GM19452 (cell line): ENCODE data around the gene ARFGAP1.
"Not testable (repeated sequence)": the region's sequence is repeated elsewhere in the genome, so short reads cannot be mapped to it uniquely, and the experiment has no call there.

Experiments
- ATAC-seq: cut with Tn5 transposase; IDR thresholded peaks from one replicate; pipeline ENCODE4 v1.9.1; 2021; ENCODE audit not compliant: unreplicated experiment

The ARFGAP1 gene

DNA sequence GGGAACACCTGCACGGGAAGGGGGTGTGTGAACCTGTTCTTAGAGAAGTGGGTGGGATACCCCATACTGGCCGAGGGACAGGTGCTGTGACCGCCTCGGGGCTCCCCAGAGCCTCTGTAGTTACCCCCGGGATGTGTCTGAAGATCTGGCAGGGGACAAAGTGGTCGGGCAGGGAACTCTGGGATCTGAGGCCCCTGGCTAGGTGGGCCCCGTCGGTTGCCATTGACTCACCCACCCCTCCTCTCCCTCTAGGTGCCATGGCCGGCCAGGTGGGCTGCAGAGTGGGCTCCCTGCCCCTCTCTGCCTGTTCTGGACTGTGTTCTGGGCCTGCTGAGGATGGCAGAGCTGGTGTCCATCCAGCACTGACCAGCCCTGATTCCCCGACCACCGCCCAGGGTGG lies 32.6 kb upstream of the ARFGAP1 start:
- no peak for ATAC-seq

DNA sequence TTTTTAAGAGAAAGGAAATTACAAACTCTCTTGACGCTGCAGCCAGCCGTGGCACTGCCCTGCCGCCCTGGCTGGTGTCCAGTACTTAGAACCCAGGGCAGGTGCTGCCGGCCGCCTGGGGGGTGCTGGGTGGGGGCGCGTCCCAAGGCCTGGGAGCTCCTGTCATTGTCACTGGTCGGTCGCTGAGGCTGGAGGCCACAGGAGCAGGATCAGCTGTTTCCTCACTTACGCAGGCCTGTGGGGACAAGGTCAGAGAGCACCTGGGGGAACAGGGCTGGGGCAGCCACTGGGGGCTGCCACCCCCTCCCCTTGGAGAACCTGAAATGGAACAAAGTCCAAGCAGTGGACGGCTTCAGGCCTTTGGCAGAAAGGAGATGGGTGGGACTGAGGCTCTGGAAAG lies 31.3 kb upstream of the ARFGAP1 start:
- ATAC-seq: no peak

DNA sequence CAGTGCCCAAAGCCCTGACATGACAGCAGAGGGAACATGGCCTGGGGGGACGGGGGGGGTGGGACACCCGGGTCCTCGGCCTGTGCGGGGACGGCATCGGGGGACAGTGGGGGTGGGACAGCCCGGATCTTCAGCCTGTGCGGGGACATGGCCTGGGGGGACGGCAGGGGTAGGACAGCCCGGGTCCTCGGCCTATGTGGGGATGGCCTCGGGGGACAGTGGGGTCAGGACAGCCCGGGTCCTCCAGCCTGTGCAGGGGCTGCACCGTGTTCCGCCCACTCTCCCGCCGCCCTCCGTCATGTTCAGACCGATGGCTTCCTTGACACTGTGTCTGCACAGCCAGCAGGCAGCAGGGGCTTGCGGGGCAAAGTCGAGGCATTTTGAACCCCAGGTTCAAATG lies 29.9 kb upstream of the ARFGAP1 start:
- ATAC-seq: no peak

DNA sequence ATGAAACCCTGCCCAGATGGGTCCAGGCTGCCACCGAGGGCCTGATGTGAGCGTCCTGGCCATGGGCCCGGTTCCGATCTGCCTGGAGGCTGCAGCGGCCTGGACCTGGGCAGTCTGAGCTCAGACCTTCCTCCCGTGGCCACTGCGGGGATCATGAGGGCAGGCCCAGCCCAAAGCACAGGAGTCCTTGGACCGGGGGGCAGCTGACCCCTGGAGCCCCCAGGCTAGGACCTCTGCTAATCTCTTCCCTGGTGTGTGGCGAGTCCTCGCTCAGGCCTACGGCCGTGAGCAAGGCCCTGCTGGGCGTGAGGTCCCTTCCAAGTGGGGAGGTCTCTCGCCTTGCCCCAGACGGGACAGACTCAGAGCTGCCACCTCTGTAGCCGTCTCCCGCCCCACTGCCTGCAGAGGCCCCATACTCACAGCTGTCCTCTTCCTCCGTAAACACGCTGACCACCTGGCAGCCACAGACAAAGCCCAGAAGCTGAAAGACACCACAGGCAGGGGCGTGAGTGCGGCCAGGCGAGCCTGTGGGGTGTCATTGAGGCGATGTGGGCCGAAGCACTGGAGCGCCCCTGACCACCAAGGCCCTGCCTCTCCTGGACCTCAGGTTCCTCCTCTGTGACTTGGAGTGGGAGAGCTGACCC lies 28.9 kb upstream of the ARFGAP1 start:
- ATAC-seq: no peak

DNA sequence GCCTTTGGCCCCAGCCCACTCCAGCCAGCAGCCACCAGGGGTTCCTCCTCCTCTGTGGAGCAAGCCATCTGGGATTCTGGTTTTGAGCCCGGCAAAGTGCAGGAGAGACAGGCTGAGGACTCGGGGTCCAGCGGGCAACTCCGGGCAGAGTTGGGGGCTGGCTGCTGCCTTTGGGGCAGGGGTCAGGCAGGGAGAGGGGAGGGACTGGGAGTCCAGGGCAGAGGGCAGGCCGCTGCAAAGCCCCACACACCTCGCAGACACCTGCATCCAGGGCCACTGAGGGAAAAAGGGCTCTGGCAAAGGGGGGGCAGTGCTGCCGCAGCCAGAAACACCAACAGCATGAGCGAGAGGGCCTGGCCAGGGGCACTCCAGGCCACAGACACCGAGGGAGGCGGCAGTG lies 28.1 kb upstream of the ARFGAP1 start:
- no peak for ATAC-seq

DNA sequence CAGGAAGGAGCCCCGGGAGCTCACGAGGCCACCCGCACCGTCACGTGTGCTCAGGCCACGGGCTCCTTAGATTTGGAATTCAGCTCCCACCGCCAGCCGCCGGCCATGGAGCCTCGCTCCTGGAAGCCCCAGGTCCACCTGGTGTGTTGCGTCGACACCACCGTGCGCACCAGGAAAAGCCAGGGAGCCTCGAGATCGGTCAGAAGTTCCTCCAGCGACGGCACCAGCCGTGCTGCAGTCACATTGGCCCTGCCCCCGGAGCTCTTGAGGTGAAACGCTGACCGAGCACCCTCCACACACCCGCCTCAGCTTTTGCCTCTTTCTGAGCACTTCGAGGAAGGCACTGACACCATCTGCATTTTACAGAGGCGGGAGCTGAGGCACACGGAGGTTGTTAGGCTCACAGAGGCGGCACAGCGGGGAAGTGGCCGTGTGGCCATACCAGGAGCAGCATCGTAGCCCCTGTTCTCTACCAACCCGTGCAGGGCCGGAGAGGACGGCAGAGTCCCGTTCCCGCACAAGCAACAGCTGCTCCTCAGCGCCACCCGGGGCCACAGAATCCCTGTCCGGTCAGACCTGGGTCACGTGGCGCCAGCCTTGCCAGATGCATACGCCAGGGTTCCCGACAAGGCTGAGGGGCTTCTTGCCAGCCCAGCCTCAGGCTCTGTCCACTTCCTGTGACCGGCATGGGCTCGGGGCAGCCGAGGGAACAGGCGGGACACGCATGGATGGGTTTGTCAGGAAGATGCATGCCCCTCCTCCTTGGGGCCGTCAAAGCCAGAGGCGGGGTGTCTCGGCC lies 25.9 kb upstream of the ARFGAP1 start:
- no peak for ATAC-seq

DNA sequence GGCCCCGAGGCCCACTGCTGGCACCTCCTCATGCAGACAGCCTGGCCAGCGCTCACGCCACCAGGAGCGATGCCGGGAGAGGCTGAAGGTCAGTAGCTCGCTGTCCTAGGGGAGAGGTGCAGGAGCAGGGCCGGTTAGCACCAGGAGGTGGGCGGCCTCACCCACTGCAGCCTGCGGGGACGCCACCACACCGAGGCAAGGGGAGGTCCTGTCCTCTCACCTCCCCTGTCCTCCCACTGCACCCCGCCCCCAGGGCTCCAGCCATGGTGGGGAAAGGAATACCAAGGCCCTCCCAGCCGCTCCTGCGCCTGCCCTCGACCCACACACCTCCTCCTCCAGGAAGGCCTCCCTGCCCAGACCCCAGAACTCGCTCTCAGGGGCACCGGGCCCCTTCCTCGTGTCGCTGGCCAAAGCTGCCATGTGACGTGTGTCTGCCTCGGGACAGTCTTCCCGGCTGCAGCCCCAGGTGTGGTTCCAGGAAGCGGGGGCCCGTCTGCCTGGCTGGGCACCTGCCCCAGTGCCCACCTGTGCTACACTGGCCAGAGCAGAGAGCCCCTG lies 24.9 kb upstream of the ARFGAP1 start:
- no peak for ATAC-seq

DNA sequence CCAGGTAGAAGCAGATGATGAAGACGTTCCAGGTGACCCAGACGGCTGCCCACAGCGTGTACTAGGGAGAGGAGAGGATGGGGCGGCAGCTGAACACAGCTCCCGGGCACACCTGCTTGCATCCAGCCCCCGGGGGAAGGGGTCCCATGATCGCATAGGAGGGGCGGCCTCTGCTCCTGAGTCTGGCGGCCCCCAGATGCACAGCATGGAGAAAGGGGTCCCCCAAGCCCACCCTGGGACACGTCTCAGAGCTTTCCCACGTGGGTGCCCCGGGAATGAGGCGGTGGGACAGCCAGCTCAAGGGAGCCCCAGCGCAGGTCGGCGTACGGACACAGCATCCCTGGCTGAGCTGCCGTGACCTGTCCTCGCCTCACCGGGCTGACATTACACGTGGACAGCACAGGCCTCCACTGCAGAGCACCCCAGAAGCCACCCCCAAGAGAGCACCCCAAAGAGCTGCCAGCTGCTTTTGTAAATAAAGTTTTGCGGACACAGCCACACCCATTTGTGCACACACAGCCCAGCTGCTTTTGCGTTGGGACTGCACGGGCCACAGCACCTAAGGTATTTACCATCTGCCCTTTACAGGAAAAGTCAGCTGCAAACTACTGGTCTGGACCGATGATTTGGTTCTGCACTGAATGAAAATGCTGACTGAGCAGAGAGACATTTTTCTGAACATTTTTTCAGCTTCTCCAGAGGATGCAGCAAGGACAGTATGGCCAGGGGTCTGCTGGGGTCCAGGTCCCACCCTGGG lies 23.6 kb upstream of the ARFGAP1 start:
- no peak for ATAC-seq

DNA sequence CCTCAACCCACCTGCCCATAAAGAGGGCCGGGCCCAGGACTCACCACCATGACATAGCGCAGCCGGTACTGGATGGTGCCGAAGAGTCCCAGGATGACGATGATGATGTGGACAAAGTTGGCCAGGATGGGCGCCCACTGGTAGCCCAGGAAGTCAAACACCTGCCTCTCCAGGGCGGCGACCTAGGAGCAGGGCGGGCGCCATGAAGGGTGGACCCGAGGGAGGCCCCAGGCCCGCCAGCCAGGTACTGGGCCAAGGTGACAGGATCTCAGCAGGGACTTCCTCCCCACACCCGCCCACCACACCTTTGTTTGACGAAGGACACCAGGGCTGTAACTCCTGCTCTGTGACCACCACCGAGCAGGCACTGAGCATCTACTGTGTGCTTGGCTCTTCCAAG lies 22.7 kb upstream of the ARFGAP1 start:
- ATAC-seq: no peak

DNA sequence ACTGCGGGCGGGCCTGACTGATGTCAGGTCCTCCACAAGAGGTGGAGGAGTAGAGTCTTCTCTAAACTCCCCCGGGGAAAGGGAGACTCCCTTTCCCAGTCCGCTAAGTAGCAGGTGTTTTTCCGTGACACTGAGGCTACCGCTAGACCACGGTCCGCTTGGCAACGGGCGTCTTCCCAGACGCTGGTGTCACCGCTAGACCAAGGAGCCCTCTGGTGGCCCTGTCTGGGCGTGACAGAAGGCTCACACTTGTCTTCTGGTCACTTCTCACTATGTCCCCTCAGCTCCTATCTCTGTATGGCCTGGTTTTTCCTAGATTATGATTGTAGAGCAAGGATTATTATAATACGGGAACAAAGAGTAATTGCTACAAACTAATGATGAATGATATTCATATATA lies 21.3 kb upstream of the ARFGAP1 start:
- not testable (repeated sequence) for ATAC-seq

DNA sequence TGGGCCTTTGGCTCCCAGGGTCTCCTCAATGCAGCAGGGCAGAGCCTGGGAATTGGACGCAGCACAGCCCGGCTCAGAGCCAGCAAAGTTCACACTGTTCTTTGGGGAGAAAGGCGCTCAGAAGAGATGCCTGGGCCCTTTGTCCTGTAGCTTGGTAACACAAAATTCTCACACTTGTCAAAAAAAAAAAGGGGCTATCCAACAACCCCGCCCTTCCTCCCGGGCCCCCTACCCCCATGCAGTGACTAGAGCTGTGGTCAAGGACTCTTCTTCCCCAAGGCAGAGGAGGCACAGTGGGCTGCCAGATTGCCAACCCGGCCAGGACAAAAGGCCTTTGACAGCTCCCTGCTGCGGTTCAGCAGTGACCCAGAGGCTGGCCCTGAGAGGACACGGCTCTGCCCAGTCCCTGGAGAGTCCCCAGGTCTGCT lies 20.3 kb upstream of the ARFGAP1 start:
- no peak for ATAC-seq

DNA sequence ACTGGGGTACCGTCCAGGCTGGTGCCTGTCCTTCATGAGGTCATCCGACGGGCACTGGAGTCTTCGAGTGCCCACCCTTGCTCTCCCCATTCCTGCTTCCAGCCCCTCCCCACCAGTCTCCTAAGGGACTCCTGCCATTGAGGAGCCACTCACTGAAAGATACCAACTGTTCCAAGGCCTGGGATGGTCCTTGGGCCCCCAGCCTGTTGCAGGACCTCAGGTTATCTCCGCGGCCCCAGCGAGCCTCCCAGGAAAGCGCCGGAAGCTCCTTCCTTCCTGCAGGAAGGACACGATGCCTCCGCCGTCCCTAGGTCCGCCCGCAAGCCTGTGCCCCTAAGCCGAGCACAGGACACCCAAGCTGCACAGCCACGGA lies 19.6 kb upstream of the ARFGAP1 start:
- ATAC-seq: no peak

DNA sequence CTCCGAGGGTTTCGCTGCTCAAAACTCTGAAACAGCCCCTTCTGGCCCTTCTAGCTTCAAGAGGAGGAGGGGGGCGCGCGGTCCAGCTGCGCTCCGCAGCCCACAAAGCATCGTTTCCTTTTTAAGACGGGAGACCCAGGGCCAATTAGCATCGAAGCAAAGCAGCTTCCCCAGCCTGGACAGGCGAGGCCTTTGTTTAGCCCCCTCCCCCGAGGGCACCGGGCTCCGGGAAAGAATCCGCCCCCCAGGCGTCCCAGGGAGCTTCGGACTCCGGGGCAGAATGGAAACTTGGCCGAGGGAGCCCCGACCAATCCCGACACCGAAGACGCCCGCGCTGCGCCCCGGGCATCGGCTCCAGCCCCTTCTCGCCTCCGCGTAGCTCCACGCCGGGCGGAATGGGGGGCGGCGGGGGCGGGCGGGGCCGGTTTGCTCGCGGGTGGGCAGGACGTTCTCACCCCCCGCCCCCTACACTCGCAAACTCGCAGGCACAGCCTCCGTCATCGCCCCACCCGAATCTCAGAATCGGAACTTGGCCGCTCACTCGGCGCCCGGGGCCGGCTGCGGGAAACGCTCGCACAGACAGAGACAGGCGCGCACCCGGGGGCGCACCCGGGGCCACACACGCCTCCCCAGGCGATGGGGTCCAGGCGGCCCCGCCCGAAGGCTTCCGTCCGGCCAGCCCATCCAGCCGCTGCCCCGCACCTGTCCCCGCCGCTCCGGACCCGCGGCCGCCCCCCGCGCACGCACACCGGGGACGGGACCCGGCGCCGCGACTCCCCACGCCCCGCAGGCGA lies 19.0 kb upstream of the ARFGAP1 start:
- no peak for ATAC-seq

DNA sequence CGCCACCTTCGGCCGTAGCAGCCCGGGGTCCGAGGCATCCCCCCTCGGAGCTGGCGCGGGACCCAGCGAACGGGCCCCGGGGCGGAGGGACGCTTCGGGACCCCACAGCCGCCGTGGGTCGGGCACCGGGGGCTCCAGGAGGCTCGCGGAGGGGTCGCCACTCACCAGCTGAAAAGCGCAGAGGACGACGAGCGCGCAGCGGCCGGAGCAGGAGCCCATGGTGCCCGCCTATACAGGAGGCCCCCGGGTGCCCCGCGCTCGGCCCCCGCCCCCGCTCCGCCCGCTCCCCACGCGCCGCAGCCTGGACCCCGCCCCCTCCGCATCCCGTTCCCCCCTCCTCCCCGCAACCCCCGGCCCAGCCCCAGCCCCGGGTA lies 18.4 kb upstream of the ARFGAP1 start, which contains the start of gene NKAIN4:
Gene NKAIN4 (minus strand): TSS at position 232 of the 374 bp plus-strand sequence. CDS start 13 bp downstream, at position 219.
- ATAC-seq: no peak

DNA sequence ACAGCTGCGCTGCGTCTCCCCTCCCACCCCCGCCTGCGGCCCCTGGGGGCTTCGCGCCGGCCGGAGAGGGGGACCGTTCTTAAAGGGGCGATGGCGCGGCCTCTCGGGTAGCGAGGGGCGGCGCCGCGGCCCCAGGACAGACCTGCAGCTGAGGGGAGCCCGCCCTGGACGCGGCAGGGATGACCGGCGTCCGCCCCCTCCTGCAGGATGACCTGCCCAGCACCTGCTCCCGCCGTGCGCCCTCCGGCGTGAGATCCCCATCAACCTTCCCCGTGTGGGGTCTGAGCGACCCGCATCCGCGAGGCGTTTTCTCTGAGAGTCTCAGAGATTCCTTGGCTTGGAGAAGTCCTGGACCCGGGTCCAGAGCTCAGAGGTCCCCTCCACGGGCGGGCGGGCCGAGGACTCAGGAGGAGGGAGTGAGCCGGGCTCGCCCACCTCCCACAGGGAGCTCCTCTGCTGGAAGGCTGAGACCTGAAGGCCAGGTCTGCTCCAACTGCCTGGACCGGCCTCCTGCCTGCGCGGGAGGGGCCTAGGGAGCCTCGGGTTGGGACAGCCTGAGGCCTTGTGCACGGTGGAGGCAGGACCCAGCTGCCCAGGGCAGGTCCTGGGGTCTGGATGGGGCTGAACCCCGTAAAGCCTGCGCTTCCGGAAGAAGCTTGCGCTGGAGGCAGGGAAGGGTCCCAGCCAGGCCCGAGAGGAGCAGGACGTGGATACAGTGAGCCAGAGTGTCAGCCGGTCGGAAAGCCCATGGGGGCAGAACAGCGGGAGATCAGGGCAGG lies 17.8 kb upstream of the ARFGAP1 start:
- no peak for ATAC-seq

DNA sequence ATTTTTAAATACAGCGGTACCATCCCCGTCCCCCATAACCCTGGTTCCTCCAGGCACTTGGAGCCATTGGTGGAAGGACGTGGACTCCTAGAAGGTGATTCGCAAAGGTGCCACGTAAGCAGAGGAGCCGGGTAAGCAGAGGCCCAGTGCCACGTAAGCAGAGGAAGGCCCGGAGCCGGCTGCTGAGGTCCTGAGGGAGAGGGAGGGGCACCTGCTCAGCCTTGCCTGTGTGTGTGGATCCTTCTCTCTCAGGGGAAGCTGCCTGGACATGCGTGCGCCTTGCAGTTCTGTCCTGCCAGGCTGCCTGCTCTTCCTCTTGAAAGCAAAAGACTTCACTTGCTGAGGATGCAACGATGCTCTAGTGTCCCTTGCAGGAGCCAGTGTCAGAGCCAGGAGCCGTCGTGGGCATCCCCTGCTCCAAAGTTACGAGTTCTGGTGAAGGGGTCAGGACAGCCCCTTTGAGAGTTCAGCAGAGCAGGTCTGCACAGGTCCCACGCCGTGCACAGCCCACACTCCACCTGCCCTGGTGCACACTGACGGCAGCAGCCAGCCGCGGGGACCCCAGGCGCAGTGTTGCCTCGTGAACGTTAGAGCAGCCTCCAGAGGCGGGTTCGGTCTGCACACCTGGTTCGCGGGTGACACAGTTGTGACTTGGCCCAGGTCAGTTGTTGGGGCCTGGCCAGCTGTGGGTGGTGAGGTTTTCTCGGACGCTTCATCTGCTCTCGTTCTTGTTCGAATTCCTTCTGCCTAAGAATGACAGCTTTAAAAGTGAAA lies 16.5 kb upstream of the ARFGAP1 start:
- ATAC-seq: no peak

DNA sequence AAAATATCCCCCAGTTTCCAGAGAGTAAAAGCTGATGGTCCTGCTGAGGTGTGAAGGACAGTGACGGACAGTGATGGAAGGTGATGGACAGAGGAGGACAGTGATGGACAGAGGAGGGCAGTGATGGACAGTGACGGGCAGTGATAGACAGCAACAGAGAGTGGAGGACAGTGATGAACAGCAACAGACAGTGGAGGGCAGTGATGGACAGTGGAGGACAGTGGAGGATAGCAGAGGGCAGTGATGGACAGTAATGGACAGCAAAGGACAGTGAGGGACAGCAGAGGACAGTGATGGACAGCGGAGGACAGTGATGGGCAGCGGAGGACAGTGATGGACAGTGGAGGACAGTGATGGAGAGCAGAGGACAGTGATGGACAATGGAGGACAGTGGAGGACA lies 15.7 kb upstream of the ARFGAP1 start:
- ATAC-seq: no peak

DNA sequence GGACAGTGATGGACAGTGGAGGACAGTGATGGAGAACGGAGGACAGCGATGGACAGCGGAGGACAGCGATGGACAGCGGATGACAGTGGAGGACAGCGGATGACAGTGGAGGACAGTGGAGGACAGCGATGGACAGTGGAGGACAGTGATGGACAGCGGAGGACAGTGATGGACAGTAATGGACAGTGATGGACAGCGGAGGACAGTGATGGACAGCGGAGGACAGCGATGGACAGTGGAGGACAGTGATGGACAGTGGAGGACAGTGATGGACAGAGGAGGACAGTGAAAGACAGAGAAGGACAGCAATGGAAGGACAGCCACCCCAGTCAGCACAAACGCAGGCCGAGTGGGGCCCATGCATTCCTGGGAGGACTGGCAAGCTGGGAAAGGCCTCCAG lies 15.0 kb upstream of the ARFGAP1 start:
- ATAC-seq: no peak

DNA sequence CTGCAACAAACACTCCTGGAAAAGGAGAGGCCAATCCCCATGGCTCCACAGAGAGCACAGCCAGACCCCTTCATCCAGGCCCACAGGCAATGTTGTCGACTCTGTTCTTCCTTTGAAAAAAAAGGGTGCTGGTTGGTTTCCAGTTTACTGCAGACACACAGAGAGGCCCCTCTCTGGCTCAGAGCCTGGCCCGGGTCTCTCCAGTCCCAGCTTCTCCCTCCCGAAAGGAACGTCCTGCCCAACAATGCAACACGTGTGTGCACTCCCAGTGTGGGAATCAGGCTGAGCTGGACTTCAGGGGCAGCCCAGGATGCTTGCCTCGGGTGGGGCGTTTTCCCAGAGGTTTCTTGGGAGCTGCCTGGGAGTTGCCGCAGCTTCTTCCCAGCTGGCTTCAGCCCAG lies 13.8 kb upstream of the ARFGAP1 start:
- no peak for ATAC-seq
